Activated naive CD4-positive, alpha-beta T cell (primary cell): ENCODE results near the gene RAB37.

Experiments used
- DNase-seq, 4 experiments: peaks; one replicate each; lab custom pipeline; 2025; lab: John Stamatoyannopoulos, UW

The RAB37 gene

GRCh38 chr17:74736513-74737298, at the start of gene RAB37:
Gene RAB37 (plus strand): TSS chr17:74737256. CDS start chr17:74737273, 17 bp downstream.
- DNase-seq = peak in 2 of 4 experiments; percentile 21 to 46

- no peak for DNase-seq
Observed at GRCh38 chr17:74687886-74688285, 49.2 kb upstream of the RAB37 start.

GRCh38 chr17:74690409-74690825, 46.6 kb upstream of the RAB37 start:
- DNase-seq = no peak

GRCh38 chr17:74691151-74691550, 45.9 kb upstream of the RAB37 start:
- no peak for DNase-seq

- no peak for DNase-seq
Observed at GRCh38 chr17:74694081-74694480, 43.0 kb upstream of the RAB37 start.

- DNase-seq = no peak
Observed at GRCh38 chr17:74695629-74696028, 41.4 kb upstream of the RAB37 start.

- no peak for DNase-seq
Observed at GRCh38 chr17:74697515-74697914, 39.5 kb upstream of the RAB37 start.

GRCh38 chr17:74698069-74698468, 39.0 kb upstream of the RAB37 start:
- no peak for DNase-seq

GRCh38 chr17:74699236-74699635, 37.8 kb upstream of the RAB37 start:
- DNase-seq = no peak

GRCh38 chr17:74702116-74702871, 34.8 kb upstream of the RAB37 start:
- no peak for DNase-seq

- DNase-seq = no peak
Observed at GRCh38 chr17:74703311-74703710, 33.7 kb upstream of the RAB37 start.

GRCh38 chr17:74704544-74704943, 32.5 kb upstream of the RAB37 start:
- DNase-seq = no peak

- no peak for DNase-seq
Observed at GRCh38 chr17:74711058-74711824, 25.8 kb upstream of the RAB37 start.

- DNase-seq = no peak
Observed at GRCh38 chr17:74712301-74712700, 24.8 kb upstream of the RAB37 start.

- no peak for DNase-seq
Observed at GRCh38 chr17:74712756-74713155, 24.3 kb upstream of the RAB37 start, which contains the start of gene CD300LF. Gene CD300LF (minus strand): TSS chr17:74712923. CDS start chr17:74712866, 57 bp downstream.

- DNase-seq = no peak
Observed at GRCh38 chr17:74713171-74713755, 23.8 kb upstream of the RAB37 start.

GRCh38 chr17:74715144-74715543, 21.9 kb upstream of the RAB37 start:
- DNase-seq = no peak

GRCh38 chr17:74720506-74720905, 16.6 kb upstream of the RAB37 start:
- DNase-seq = no peak

GRCh38 chr17:74722782-74723181, 14.3 kb upstream of the RAB37 start:
- no peak for DNase-seq

- DNase-seq = no peak
Observed at GRCh38 chr17:74723891-74724290, 13.2 kb upstream of the RAB37 start.

- no peak for DNase-seq
Observed at GRCh38 chr17:74725111-74725510, 11.9 kb upstream of the RAB37 start.
